Thyroid gland (tissue), 4 donors: ENCODE measurements around the gene AKNAD1. TPM values are rescaled to one million over a fixed set of nuclear protein-coding genes. Genes with fewer than 3 reads are reported as not detected.

ENCODE experiments used
- DNase-seq, 2 donors: peaks; one replicate each; pipeline ENCODE4 v3.0.0-alpha.2; 2019
- H3K27ac ChIP-seq, 3 donors: fragments of 200-600 bp; sonication (generic); 1 replicate in 2 of 3; 2 replicates in 1 of 3; pipeline ENCODE4 v1.5.1; 2016 to 2019; ENCODE audit warnings: mild to moderate bottlenecking in 1 of 3, moderate library complexity in 1 of 3
- H3K27me3 ChIP-seq: fragments of 200-600 bp; sonication (generic); one replicate; pipeline ENCODE4 v1.5.1; 2019
- H3K36me3 ChIP-seq, 2 donors: fragments of 200-600 bp; sonication (generic); one replicate each; pipeline ENCODE4 v1.5.1; 2016 to 2019
- H3K4me1 ChIP-seq, 2 donors: fragments of 200-600 bp; sonication (generic); one replicate each; pipeline ENCODE4 v1.5.1; 2017 to 2019
- H3K4me3 ChIP-seq, 3 donors: fragments of 200-600 bp; sonication (generic); replicated peaks in 1 of 3; 1 replicate in 2 of 3; 2 replicates in 1 of 3; pipeline ENCODE4 v1.5.1; 2016; ENCODE audit warnings: mild to moderate bottlenecking in 1 of 3
- H3K9me3 ChIP-seq: fragments of 200-600 bp; sonication (generic); one replicate; pipeline ENCODE4 v1.5.1; 2017
- POLR2A ChIP-seq, 2 donors: fragments of 450-650 bp; IDR thresholded peaks; one replicate each; pipeline ENCODE4 v1.6.1; 2017; ENCODE audit warnings: antibody characterized with exemption in 2 of 2, mild to moderate bottlenecking in 2 of 2, moderate library complexity in 1 of 2
- WGBS, 2 donors: methylation state at CpG; one replicate each; pipeline ENCODE4 v1.1.5; 2017; 5-methylcytosine and 5-hydroxymethylcytosine counted together
- intact Hi-C: fragments of 100-400 bp; cut with DNase I; formaldehyde crosslinking; loops from one replicate; pipeline ENCODE4 v1.15.1; 2023
- total RNA-seq, 4 donors: library from RNA; depleted of rRNA; stranded (reverse); fragments of >200 nt; gene quantifications; one replicate each; pipeline ENCODE4 v1.2.3, GENCODE V29; 2016
- TF ChIP-seq, protein P1 (sequence below), 6 experiments: fragments of 200-600 bp in 3 of 6; fragments of 450-650 bp in 3 of 6; sonication (generic) in 3 of 6; IDR thresholded peaks; one replicate each; pipeline ENCODE4 v1.5.1; 2016 to 2019; ENCODE audit warnings: antibody characterized with exemption in 6 of 6, mild to moderate bottlenecking in 2 of 6, inconsistent platforms in 1 of 6, moderate library complexity in 1 of 6

Gene AKNAD1
- total RNA-seq, 4 donors from 2014 or later: 6.2 TPM; not detected in 3

DNA sequence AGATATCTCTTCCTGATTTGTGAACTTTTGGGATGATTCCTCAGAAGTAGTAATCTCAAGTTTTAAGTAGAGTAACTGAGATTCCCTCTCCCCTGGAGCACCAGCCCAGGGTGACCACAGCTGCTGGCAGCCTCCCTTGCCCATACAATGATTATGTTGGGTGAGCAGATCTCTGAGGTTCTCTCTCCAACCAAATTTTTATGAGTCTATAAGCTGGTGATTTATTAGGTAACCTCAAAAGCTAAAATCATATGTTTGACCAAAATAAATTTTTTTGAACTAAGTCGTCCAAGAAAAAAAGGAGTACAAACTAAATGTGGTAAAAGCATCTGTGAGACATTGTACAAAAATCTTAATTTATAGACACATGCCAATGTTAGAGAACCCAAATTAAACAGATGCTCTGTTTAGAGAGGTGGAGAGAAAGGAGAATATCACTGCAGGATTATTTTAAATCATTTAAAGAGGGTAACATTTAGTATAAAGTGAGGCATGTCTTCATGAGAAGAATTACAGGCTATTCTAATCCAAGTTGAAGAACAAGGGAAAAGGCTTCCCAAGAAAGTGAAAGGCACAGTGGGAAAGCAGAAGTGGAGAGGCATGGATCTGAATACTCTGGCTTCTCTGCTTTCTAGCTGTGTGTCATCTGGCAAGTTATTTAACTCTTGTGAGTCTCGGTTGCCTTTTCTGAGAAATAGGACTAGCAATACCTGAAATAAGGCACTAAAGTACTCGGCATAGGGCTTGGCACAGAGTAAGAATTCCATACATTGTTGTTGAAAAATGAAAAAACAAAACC is 2.5 kb downstream of the AKNAD1 start:
- intact Hi-C loops: no loop called here
- no peak overlapping the region for H3K4me3 ChIP-seq
- DNase-seq: no peak
- H3K4me1 ChIP-seq: no peaks in the 10 kb centered on the region
- H3K27ac ChIP-seq: no peak overlapping the region
- H3K36me3 ChIP-seq: no peaks in the 10 kb centered on the region
- no peaks in the 10 kb centered on the region for H3K9me3 ChIP-seq
- no peaks in the 10 kb centered on the region for H3K27me3 ChIP-seq
- no peak for TF ChIP-seq POLR2A (IDR thresholded peaks at IDR 0.05)
- TF ChIP-seq, protein P1, sequence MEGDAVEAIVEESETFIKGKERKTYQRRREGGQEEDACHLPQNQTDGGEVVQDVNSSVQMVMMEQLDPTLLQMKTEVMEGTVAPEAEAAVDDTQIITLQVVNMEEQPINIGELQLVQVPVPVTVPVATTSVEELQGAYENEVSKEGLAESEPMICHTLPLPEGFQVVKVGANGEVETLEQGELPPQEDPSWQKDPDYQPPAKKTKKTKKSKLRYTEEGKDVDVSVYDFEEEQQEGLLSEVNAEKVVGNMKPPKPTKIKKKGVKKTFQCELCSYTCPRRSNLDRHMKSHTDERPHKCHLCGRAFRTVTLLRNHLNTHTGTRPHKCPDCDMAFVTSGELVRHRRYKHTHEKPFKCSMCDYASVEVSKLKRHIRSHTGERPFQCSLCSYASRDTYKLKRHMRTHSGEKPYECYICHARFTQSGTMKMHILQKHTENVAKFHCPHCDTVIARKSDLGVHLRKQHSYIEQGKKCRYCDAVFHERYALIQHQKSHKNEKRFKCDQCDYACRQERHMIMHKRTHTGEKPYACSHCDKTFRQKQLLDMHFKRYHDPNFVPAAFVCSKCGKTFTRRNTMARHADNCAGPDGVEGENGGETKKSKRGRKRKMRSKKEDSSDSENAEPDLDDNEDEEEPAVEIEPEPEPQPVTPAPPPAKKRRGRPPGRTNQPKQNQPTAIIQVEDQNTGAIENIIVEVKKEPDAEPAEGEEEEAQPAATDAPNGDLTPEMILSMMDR (IDR thresholded peaks at IDR 0.05): no peak
- WGBS, 2 donors: 65 to 73% methylated on average over 3 of the region's 3 CpGs

DNA sequence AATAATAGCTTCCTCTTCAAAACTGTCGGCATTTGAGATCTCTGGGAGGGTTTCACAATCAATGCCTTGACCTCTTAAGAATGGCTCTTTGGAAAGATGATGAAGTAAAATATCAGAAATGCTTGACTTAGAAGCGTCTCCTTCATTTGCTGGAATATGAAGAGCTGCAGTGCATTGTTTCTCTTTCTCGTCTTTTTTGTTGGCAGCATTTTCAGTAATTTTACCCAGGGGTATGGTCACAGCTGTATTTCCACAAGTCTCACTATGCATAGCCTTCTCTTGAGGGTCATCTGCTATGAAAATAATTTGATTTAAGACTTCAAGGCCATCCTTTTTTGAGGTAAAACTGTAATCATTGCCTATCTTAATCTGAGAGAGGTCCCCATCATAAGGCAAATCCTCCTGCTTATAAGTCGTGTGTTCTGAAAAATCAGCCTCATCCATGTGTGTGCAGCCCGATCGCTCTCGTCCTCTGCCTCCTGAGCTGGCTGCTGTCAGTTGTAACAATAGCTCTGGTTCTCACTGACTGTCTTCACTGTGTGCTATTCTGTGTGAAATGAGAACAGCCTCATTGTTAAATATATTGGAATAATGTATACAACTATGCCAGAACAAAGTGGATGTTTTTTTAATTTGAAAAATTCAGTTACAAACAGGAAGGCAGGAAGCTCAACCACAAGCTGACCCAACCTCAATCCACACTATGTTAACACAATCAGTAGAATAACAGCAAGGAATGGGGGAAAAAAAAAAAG is 4.5 kb downstream of the AKNAD1 start:
- intact Hi-C loops: no loop called here

GRCh38 chr1:108851567-108851966 is 5.3 kb downstream of the AKNAD1 start:
- no peak for DNase-seq
- no peak overlapping the region for H3K27ac ChIP-seq

More for the DNA sequence above, 4.5 kb downstream of the AKNAD1 start:
- Histone ChIP-seq H3K27me3 (no peaks in the 10 kb centered on the region), H3K9me3 (no peaks in the 10 kb centered on the region), H3K27ac (no peak overlapping the region), H3K36me3 (no peaks in the 10 kb centered on the region), H3K4me1 (no peaks in the 10 kb centered on the region), H3K4me3 (no peak overlapping the region)
- DNase-seq: no peak
- TF ChIP-seq, protein P1 (IDR thresholded peaks at IDR 0.05): no peak
- TF ChIP-seq POLR2A (IDR thresholded peaks at IDR 0.05): no peak
- WGBS, 2 donors: 50 to 52% methylated on average over 7 of the region's 7 CpGs

DNA sequence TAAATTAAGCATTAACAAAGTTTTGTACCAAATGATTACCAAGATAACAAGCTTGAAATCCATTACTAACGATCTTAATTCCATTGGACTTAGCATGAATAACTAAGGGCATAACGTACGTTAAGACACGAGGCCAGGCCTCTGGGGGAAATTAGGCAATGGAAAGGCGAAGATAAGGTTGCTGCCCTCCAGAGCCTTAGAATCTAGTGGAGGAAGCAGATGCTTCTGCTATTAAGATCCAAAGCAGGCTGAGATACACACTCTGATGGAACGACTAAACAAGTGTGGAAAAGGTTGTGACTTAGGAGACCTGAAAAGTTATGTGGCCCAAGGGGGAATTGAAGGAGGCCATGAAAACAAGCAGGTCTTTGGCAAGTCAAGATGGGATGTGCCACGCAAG is 6.0 kb downstream of the AKNAD1 start:
- intact Hi-C loops: no loop called here
- Histone ChIP-seq H3K4me1 (no peaks in the 10 kb centered on the region), H3K9me3 (no peaks in the 10 kb centered on the region), H3K27ac (no peak overlapping the region), H3K4me3 (no peak overlapping the region), H3K36me3 (no peaks in the 10 kb centered on the region), H3K27me3 (no peaks in the 10 kb centered on the region)
- 96% methylated on average over 7 of the region's 7 CpGs for WGBS, 2 donors
- TF ChIP-seq, protein P1 (IDR thresholded peaks at IDR 0.05): no peak
- no peak for TF ChIP-seq POLR2A (IDR thresholded peaks at IDR 0.05)
- no peak for DNase-seq

More at GRCh38 chr1:108851567-108851966, 5.3 kb downstream of the AKNAD1 start:
- Histone ChIP-seq H3K9me3 (no peaks in the 10 kb centered on the region), H3K27me3 (no peaks in the 10 kb centered on the region), H3K4me1 (no peaks in the 10 kb centered on the region), H3K36me3 (no peaks in the 10 kb centered on the region), H3K4me3 (no peak overlapping the region)
- TF ChIP-seq, protein P1 (IDR thresholded peaks at IDR 0.05): no peak
- TF ChIP-seq POLR2A (IDR thresholded peaks at IDR 0.05): no peak
- WGBS, 2 donors: 61 to 73% methylated on average over 4 of the region's 4 CpGs
- intact Hi-C loops: no loop called here

GRCh38 chr1:108848806-108849205 is 8.1 kb downstream of the AKNAD1 start:
- Histone ChIP-seq H3K27me3 (no peaks in the 10 kb centered on the region), H3K4me1 (no peaks in the 10 kb centered on the region), H3K27ac (no peak overlapping the region), H3K9me3 (no peaks in the 10 kb centered on the region), H3K36me3 (no peaks in the 10 kb centered on the region), H3K4me3 (no peak overlapping the region)
- no peak for TF ChIP-seq POLR2A (IDR thresholded peaks at IDR 0.05)
- TF ChIP-seq, protein P1 (IDR thresholded peaks at IDR 0.05): no peak
- intact Hi-C loops: no loop called here
- no peak for DNase-seq
